ENCODE results near the gene GGT1.
A peak's percentile ranks its signal among the peaks of the same experiment; 100 is the strongest.
"Not testable (repeated sequence)": the region's sequence is repeated elsewhere in the genome, so short reads cannot be mapped to it uniquely, and the experiment has no call there.

GGT1 gene

GRCh38 chr22:24629069-24629468 lies 26.1 kb downstream of the GGT1 start:
- H3K27me3 ChIP-seq (ENCODE audit: insufficient read depth, low read length, poor library complexity, severe bottlenecking); H3K9me2 ChIP-seq (replicated peaks; ENCODE audit: low read depth, low read length); H3K4me2 ChIP-seq (ENCODE audit: low read depth, low read length, poor library complexity, severe bottlenecking); H3F3A ChIP-seq (ENCODE audit: low read depth); H3K9me3 ChIP-seq (ENCODE audit: insufficient read depth, low read depth, low read length); H2AFZ ChIP-seq (ENCODE audit: low read length); H3K9ac ChIP-seq (ENCODE audit: low read depth, low read length, poor library complexity, severe bottlenecking); H3K4me3 ChIP-seq (ENCODE audit: low read length, poor library complexity, severe bottlenecking); H3K79me2 ChIP-seq (ENCODE audit: insufficient read depth, low read length); H4K20me1 ChIP-seq (ENCODE audit: insufficient read depth, low read length, poor library complexity, severe bottlenecking); H3K36me3 ChIP-seq (ENCODE audit: insufficient read depth, low read length): not testable (repeated sequence)
- H3K4me1 ChIP-seq (ENCODE audit: insufficient read depth, low read length, poor library complexity, severe bottlenecking): peaks cover 10% of the 10 kb centered on the region
- peak; percentile 37 for TF ChIP-seq CTCF (conservative IDR thresholded peaks at IDR 0.05; ENCODE audit: low read length)

GRCh38 chr22:24630812-24631427 lies 27.9 kb downstream of the GGT1 start:
- not testable (repeated sequence) for H4K20me1 ChIP-seq (ENCODE audit: insufficient read depth, low read length, poor library complexity, severe bottlenecking); H2AFZ ChIP-seq (ENCODE audit: low read length); H3K9me2 ChIP-seq (replicated peaks; ENCODE audit: low read depth, low read length); H3K9me3 ChIP-seq (ENCODE audit: insufficient read depth, low read depth, low read length); H3K4me3 ChIP-seq (ENCODE audit: low read length, poor library complexity, severe bottlenecking); H3F3A ChIP-seq (ENCODE audit: low read depth); H3K36me3 ChIP-seq (ENCODE audit: insufficient read depth, low read length); H3K79me2 ChIP-seq (ENCODE audit: insufficient read depth, low read length); H3K27me3 ChIP-seq (ENCODE audit: insufficient read depth, low read length, poor library complexity, severe bottlenecking); H3K4me2 ChIP-seq (ENCODE audit: low read depth, low read length, poor library complexity, severe bottlenecking); H3K9ac ChIP-seq (ENCODE audit: low read depth, low read length, poor library complexity, severe bottlenecking)
- H3K4me1 ChIP-seq (ENCODE audit: insufficient read depth, low read length, poor library complexity, severe bottlenecking): peaks cover 16% of the 10 kb centered on the region

- H2AFZ ChIP-seq (ENCODE audit: low read length); H3K79me2 ChIP-seq (ENCODE audit: insufficient read depth, low read length); H4K20me1 ChIP-seq (ENCODE audit: insufficient read depth, low read length, poor library complexity, severe bottlenecking); H3K4me3 ChIP-seq (ENCODE audit: low read length, poor library complexity, severe bottlenecking); H3K4me2 ChIP-seq (ENCODE audit: low read depth, low read length, poor library complexity, severe bottlenecking); H3F3A ChIP-seq (ENCODE audit: low read depth); H3K9ac ChIP-seq (ENCODE audit: low read depth, low read length, poor library complexity, severe bottlenecking); H3K9me3 ChIP-seq (ENCODE audit: insufficient read depth, low read depth, low read length); H3K27me3 ChIP-seq (ENCODE audit: insufficient read depth, low read length, poor library complexity, severe bottlenecking); H3K9me2 ChIP-seq (replicated peaks; ENCODE audit: low read depth, low read length); H3K36me3 ChIP-seq (ENCODE audit: insufficient read depth, low read length): not testable (repeated sequence)
- H3K4me1 ChIP-seq (ENCODE audit: insufficient read depth, low read length, poor library complexity, severe bottlenecking): peaks cover 16% of the 10 kb centered on the region
Observed at GRCh38 chr22:24631430-24632122, 28.6 kb downstream of the GGT1 start.

- not testable (repeated sequence) for H3K79me2 ChIP-seq (ENCODE audit: insufficient read depth, low read length)
Observed at GRCh38 chr22:24632642-24633041, 29.6 kb downstream of the GGT1 start.

GRCh38 chr22:24633231-24634023 lies 30.4 kb downstream of the GGT1 start:
- H4K20me1 ChIP-seq (ENCODE audit: insufficient read depth, low read length, poor library complexity, severe bottlenecking); H3K27me3 ChIP-seq (ENCODE audit: insufficient read depth, low read length, poor library complexity, severe bottlenecking); H3F3A ChIP-seq (ENCODE audit: low read depth); H2AFZ ChIP-seq (ENCODE audit: low read length); H3K9me3 ChIP-seq (ENCODE audit: insufficient read depth, low read depth, low read length); H3K79me2 ChIP-seq (ENCODE audit: insufficient read depth, low read length); H3K9me2 ChIP-seq (replicated peaks; ENCODE audit: low read depth, low read length); H3K36me3 ChIP-seq (ENCODE audit: insufficient read depth, low read length): not testable (repeated sequence)
- peak overlapping the region; percentile 22 for H3K9ac ChIP-seq (ENCODE audit: low read depth, low read length, poor library complexity, severe bottlenecking)
- H3K4me2 ChIP-seq (ENCODE audit: low read depth, low read length, poor library complexity, severe bottlenecking): peak overlapping the region; percentile 46
- H3K4me3 ChIP-seq (ENCODE audit: low read length, poor library complexity, severe bottlenecking): peak overlapping the region; percentile 40
- peaks cover 16% of the 10 kb centered on the region for H3K4me1 ChIP-seq (ENCODE audit: insufficient read depth, low read length, poor library complexity, severe bottlenecking)

More at GRCh38 chr22:24632642-24633041, 29.6 kb downstream of the GGT1 start:
- not testable (repeated sequence) for H3K4me2 ChIP-seq (ENCODE audit: low read depth, low read length, poor library complexity, severe bottlenecking); H3K36me3 ChIP-seq (ENCODE audit: insufficient read depth, low read length); H3F3A ChIP-seq (ENCODE audit: low read depth); H3K9me3 ChIP-seq (ENCODE audit: insufficient read depth, low read depth, low read length); H4K20me1 ChIP-seq (ENCODE audit: insufficient read depth, low read length, poor library complexity, severe bottlenecking); H2AFZ ChIP-seq (ENCODE audit: low read length); H3K27me3 ChIP-seq (ENCODE audit: insufficient read depth, low read length, poor library complexity, severe bottlenecking); H3K9me2 ChIP-seq (replicated peaks; ENCODE audit: low read depth, low read length)
- H3K4me3 ChIP-seq (ENCODE audit: low read length, poor library complexity, severe bottlenecking): peak overlapping the region; percentile 40
- peak overlapping the region; percentile 22 for H3K9ac ChIP-seq (ENCODE audit: low read depth, low read length, poor library complexity, severe bottlenecking)
- peaks cover 16% of the 10 kb centered on the region for H3K4me1 ChIP-seq (ENCODE audit: insufficient read depth, low read length, poor library complexity, severe bottlenecking)
